SK-N-SH treated with all-trans-retinoic acid at 6 μM for 48 hours (cell line): ENCODE measurements around the gene PIGU.

Experiments
- BACH2 ChIP-seq: fragments of 250-450 bp; sonication (Bioruptor Pico); IDR thresholded peaks from 2 replicates; pipeline ENCODE4 v1.9.0; 2021; ENCODE audit warnings: mild to moderate bottlenecking, borderline replicate concordance
- GLIS3 ChIP-seq: fragments of 250-450 bp; sonication (Bioruptor Pico); IDR thresholded peaks from 2 replicates; pipeline ENCODE4 v1.5.0; 2020; ENCODE audit warnings: mild to moderate bottlenecking, moderate library complexity
- ISL1 ChIP-seq: fragments of 250-450 bp; sonication (Bioruptor Pico); IDR thresholded peaks from 2 replicates; pipeline ENCODE4 v2.1.2; 2022; ENCODE audit warnings: mild to moderate bottlenecking, moderate library complexity
- PPARA ChIP-seq: fragments of 250-450 bp; sonication (Bioruptor Pico); IDR thresholded peaks from 2 replicates; pipeline ENCODE4 v1.5.0; 2020; ENCODE audit warnings: mild to moderate bottlenecking, borderline replicate concordance
- RARB ChIP-seq: fragments of 250-450 bp; sonication (Bioruptor Pico); IDR thresholded peaks from 2 replicates; pipeline ENCODE4 v1.8.0; 2021; ENCODE audit warnings: mild to moderate bottlenecking, moderate library complexity
- SNAI2 ChIP-seq: fragments of 250-450 bp; sonication (Bioruptor Pico); IDR thresholded peaks from 2 replicates; pipeline ENCODE4 v1.5.0; 2020; ENCODE audit warnings: mild to moderate bottlenecking, moderate library complexity
- TOX ChIP-seq: fragments of 250-450 bp; sonication (Bioruptor Pico); IDR thresholded peaks from 2 replicates; pipeline ENCODE4 v1.8.0; 2021; ENCODE audit warnings: mild to moderate bottlenecking, moderate library complexity, borderline replicate concordance
- ZC3H10 ChIP-seq: fragments of 250-450 bp; sonication (Bioruptor Pico); IDR thresholded peaks from 2 replicates; pipeline ENCODE4 v1.5.1; 2021; ENCODE audit warnings: mild to moderate bottlenecking, moderate library complexity
- ZFP3 ChIP-seq: fragments of 250-450 bp; sonication (Bioruptor Pico); IDR thresholded peaks from 2 replicates; pipeline ENCODE4 v1.5.0; 2020; ENCODE audit warnings: mild to moderate bottlenecking, moderate library complexity
- ZNF565 ChIP-seq: fragments of 450-650 bp; formaldehyde crosslinking; conservative IDR thresholded peaks from 2 replicates; pipeline ENCODE4 v1.5.0; 2020; ENCODE audit warnings: low read depth, mild to moderate bottlenecking, moderate library complexity
- ZNF70 ChIP-seq: fragments of 450-650 bp; formaldehyde crosslinking; IDR thresholded peaks from 2 replicates; pipeline ENCODE4 v1.5.0; 2020; ENCODE audit warnings: mild to moderate bottlenecking, moderate library complexity
- TF ChIP-seq, protein P1 (sequence below): fragments of 250-450 bp; sonication (Bioruptor Pico); IDR thresholded peaks from 2 replicates; pipeline ENCODE4 v1.8.0; 2020; ENCODE audit warnings: mild to moderate bottlenecking, moderate library complexity, borderline replicate concordance
- TF ChIP-seq, protein P2 (sequence below): fragments of 250-450 bp; sonication (Bioruptor Pico); IDR thresholded peaks from 2 replicates; pipeline ENCODE4 v1.5.0; 2020; ENCODE audit warnings: mild to moderate bottlenecking, moderate library complexity
- TF ChIP-seq, protein P3 (sequence below): fragments of 250-450 bp; sonication (Bioruptor Pico); IDR thresholded peaks from 2 replicates; pipeline ENCODE4 v1.8.0; 2021; ENCODE audit warnings: low read depth, mild to moderate bottlenecking, moderate library complexity, borderline replicate concordance

DNA sequence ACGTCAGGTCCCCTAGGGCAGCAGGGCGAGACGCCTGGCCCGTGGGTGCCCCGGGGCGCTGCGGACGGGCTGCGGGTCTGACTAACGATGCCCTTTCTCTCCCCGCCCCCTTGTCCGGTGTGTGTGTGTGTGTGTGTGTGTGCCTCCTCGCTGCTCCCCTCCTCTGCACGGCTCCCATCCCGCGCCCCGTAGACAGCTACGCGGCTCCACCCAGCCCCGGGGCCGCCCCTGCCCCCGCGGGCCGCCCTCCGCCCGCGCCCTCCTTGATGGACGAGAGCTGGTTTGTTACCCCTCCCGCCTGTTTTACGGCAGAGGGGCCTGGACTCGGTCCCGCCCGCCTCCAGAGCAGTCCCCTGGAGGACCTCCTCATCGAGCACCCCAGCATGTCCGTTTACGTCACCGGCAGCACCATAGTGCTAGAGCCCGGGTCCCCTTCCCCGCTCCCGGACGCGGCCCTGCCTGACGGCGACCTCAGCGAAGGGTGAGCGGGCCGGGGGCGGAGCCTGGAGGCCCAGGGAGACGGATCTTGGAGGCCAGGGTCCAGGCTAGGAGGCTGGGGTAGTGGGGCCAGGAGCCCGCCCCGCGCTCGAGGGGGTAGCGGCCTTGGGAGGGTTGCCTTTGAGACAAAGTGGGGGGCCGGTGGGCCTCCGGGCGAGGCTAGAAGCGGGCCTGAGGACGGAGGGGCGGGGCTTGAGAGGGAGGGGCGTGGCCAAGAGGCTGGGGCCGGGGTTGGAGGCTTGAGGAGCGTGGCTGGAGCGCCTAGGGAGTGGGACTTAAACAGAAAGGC, 32.3 kb upstream of the PIGU start:
- TF ChIP-seq ZNF565 (CRISPR knock-in tag) (no peak), ISL1 (CRISPR knock-in tag) (no peak), TOX (CRISPR knock-in tag) (no peak), GLIS3 (CRISPR knock-in tag) (no peak), RARB (CRISPR knock-in tag) (no peak), BACH2 (CRISPR knock-in tag) (no peak), SNAI2 (CRISPR knock-in tag) (no peak), ZNF70 (CRISPR knock-in tag) (no peak), ZFP3 (CRISPR knock-in tag) (no peak; the same call in 1 of the 2 replicates), ZC3H10 (CRISPR knock-in tag) (no peak), PPARA (no peak)
- TF ChIP-seq, protein P1, sequence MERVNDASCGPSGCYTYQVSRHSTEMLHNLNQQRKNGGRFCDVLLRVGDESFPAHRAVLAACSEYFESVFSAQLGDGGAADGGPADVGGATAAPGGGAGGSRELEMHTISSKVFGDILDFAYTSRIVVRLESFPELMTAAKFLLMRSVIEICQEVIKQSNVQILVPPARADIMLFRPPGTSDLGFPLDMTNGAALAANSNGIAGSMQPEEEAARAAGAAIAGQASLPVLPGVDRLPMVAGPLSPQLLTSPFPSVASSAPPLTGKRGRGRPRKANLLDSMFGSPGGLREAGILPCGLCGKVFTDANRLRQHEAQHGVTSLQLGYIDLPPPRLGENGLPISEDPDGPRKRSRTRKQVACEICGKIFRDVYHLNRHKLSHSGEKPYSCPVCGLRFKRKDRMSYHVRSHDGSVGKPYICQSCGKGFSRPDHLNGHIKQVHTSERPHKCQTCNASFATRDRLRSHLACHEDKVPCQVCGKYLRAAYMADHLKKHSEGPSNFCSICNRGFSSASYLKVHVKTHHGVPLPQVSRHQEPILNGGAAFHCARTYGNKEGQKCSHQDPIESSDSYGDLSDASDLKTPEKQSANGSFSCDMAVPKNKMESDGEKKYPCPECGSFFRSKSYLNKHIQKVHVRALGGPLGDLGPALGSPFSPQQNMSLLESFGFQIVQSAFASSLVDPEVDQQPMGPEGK (CRISPR knock-in tag), result no peak
- TF ChIP-seq, protein P2, sequence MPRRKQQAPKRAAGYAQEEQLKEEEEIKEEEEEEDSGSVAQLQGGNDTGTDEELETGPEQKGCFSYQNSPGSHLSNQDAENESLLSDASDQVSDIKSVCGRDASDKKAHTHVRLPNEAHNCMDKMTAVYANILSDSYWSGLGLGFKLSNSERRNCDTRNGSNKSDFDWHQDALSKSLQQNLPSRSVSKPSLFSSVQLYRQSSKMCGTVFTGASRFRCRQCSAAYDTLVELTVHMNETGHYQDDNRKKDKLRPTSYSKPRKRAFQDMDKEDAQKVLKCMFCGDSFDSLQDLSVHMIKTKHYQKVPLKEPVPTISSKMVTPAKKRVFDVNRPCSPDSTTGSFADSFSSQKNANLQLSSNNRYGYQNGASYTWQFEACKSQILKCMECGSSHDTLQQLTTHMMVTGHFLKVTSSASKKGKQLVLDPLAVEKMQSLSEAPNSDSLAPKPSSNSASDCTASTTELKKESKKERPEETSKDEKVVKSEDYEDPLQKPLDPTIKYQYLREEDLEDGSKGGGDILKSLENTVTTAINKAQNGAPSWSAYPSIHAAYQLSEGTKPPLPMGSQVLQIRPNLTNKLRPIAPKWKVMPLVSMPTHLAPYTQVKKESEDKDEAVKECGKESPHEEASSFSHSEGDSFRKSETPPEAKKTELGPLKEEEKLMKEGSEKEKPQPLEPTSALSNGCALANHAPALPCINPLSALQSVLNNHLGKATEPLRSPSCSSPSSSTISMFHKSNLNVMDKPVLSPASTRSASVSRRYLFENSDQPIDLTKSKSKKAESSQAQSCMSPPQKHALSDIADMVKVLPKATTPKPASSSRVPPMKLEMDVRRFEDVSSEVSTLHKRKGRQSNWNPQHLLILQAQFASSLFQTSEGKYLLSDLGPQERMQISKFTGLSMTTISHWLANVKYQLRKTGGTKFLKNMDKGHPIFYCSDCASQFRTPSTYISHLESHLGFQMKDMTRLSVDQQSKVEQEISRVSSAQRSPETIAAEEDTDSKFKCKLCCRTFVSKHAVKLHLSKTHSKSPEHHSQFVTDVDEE (CRISPR knock-in tag), result peak; percentile 12; the same call in 1 of the 2 replicates
- TF ChIP-seq, protein P3, sequence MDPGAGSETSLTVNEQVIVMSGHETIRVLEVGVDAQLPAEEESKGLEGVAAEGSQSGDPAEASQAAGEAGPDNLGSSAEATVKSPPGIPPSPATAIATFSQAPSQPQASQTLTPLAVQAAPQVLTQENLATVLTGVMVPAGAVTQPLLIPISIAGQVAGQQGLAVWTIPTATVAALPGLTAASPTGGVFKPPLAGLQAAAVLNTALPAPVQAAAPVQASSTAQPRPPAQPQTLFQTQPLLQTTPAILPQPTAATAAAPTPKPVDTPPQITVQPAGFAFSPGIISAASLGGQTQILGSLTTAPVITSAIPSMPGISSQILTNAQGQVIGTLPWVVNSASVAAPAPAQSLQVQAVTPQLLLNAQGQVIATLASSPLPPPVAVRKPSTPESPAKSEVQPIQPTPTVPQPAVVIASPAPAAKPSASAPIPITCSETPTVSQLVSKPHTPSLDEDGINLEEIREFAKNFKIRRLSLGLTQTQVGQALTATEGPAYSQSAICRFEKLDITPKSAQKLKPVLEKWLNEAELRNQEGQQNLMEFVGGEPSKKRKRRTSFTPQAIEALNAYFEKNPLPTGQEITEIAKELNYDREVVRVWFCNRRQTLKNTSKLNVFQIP (CRISPR knock-in tag), result no peak
